PFSK-1 (cell line): ENCODE measurements around the gene MFSD11.

Experiments
- FOXP2 ChIP-seq: optimal IDR thresholded peaks from 2 replicates; pipeline ENCODE3; 2011; ENCODE audit warnings: borderline replicate concordance, control low read depth, inconsistent platforms; ENCODE audit not compliant: insufficient read depth; ENCODE audit errors: extremely low read length, extremely low read depth
- POLR2AphosphoS5 ChIP-seq: IDR thresholded peaks from 2 replicates; pipeline ENCODE4 v1.6.1; 2012; ENCODE audit warnings: low read depth, mild to moderate bottlenecking, control low read depth, low read length, moderate library complexity
- REST ChIP-seq, 2 experiments: IDR thresholded peaks; 2 replicates each; pipeline versions ENCODE4 v1.6.1 to v1.8.0; 2011 to 2012; ENCODE audit warnings: low read depth in 2 of 2, low read length in 2 of 2, control low read depth in 1 of 2, inconsistent platforms in 1 of 2, mild to moderate bottlenecking in 1 of 2, moderate library complexity in 1 of 2; ENCODE audit not compliant: insufficient read depth in 1 of 2
- SIN3A ChIP-seq: IDR thresholded peaks from 2 replicates; pipeline ENCODE4 v1.6.1; 2012; ENCODE audit warnings: mild to moderate bottlenecking, low read length, moderate library complexity, borderline replicate concordance; ENCODE audit not compliant: insufficient read depth
- TAF1 ChIP-seq: IDR thresholded peaks from 2 replicates; pipeline ENCODE4 v1.6.1; 2012; ENCODE audit warnings: low read length, control low read depth, borderline replicate concordance; ENCODE audit not compliant: insufficient read depth

The MFSD11 gene

DNA sequence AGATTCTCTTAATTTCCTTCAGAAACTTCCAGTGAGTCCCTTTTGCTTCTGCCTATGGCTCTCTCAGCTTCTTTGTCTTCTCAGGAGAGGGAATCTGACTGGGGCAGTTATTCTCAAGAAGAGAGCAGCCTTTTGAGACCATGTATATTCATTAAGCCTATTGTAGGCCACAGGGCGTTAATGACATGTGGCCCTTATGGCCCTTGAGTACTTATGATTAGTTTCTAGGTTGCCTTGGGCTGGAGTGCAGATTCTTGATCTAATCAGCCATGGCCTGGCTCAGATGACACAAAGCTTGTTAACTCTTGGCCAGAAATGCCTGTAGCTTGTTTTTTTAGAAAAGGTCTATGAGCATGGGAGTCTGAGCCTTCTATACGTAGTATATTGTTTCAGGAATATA lies 17.4 kb downstream of the MFSD11 start:
- no peak for TF ChIP-seq POLR2AphosphoS5
- no peak for TF ChIP-seq TAF1
- no peak for TF ChIP-seq SIN3A
- no peak for TF ChIP-seq FOXP2
- TF ChIP-seq REST (IDR thresholded peaks at IDR 0.05; ENCODE audit: insufficient read depth in 1 of 2, low read depth in 2 of 2, low read length in 2 of 2): no peak

- TF ChIP-seq TAF1 (no peak), FOXP2 (no peak), POLR2AphosphoS5 (no peak), REST (IDR thresholded peaks at IDR 0.05; ENCODE audit: insufficient read depth in 1 of 2, low read depth in 2 of 2, low read length in 2 of 2) (no peak), SIN3A (no peak)
These were observed 19.3 kb downstream of the MFSD11 start for GRCh38 chr17:76757256-76757655.

DNA sequence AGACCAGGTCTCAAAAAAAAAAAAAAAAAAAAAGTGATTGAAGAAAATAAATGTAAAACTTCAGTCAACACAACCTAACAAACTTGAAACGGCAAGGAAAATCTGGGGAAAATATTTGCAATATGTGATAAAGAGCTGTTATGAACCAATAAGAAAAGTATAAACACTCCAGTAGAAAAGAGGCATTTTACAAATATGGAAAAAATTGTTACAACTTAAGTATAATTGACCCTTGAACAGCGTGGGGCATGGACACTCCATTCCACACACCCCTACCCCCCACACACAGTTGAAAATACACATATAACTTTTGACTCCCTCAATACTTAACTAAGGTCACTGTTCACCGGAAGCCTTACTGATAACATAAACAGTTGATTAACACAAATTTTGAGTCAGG lies 20.7 kb downstream of the MFSD11 start:
- TF ChIP-seq TAF1 (no peak), FOXP2 (no peak), POLR2AphosphoS5 (no peak), REST (IDR thresholded peaks at IDR 0.05; ENCODE audit: insufficient read depth in 1 of 2, low read depth in 2 of 2, low read length in 2 of 2) (no peak), SIN3A (no peak)

GRCh38 chr17:76772842-76773525 lies 35.1 kb downstream of the MFSD11 start:
- no peak for TF ChIP-seq FOXP2
- no peak for TF ChIP-seq SIN3A
- TF ChIP-seq TAF1: 0 out of 2 replicates have a peak, but pooled peaks have one; percentile 32
- peak; percentile 29; the same call in 1 of the 2 replicates for TF ChIP-seq POLR2AphosphoS5
- no peak for TF ChIP-seq REST (IDR thresholded peaks at IDR 0.05; ENCODE audit: insufficient read depth in 1 of 2, low read depth in 2 of 2, low read length in 2 of 2)
